ENCODE measurements around the gene HAND2.
A peak's percentile ranks its signal among the peaks of the same experiment; 100 is the strongest.

The HAND2 gene

DNA sequence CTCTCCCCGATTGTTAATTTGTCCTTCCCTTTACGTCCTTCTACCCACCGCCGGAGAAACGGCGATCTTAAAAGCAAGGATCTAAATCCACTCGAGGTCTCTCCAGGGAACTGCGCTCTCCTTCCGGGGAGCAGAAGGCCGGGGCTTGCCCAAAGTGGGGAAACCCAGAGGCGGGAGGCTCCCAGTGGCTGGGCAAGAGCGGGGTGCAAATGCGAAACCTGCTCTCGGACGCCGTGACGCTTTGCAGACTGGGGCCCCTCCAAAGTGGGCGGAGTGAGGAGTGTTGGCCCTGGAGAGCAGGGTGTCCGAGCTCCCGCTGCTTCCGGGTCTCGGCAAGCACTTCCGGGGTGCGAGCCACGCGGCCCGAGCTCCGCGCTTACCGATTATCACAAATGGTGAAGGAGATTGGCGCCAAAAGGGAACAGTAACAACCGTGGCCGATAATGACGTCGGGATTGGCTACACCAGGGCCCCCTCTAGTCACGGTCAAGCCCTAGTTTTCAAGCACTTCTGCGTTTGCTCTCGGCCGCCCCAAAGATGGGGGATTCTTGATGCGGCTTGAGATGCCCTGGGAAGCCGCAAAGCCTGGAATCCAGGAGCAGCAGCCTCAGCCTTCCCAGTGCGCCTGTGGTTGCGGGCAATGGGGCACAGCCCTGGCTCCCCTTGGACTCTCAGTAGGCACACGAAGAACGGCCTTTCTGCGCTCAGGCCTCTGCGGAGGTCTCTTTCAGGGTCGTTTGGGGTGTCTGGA is 29.0 kb downstream of the HAND2 start:
- DNase-seq = no peak

DNA sequence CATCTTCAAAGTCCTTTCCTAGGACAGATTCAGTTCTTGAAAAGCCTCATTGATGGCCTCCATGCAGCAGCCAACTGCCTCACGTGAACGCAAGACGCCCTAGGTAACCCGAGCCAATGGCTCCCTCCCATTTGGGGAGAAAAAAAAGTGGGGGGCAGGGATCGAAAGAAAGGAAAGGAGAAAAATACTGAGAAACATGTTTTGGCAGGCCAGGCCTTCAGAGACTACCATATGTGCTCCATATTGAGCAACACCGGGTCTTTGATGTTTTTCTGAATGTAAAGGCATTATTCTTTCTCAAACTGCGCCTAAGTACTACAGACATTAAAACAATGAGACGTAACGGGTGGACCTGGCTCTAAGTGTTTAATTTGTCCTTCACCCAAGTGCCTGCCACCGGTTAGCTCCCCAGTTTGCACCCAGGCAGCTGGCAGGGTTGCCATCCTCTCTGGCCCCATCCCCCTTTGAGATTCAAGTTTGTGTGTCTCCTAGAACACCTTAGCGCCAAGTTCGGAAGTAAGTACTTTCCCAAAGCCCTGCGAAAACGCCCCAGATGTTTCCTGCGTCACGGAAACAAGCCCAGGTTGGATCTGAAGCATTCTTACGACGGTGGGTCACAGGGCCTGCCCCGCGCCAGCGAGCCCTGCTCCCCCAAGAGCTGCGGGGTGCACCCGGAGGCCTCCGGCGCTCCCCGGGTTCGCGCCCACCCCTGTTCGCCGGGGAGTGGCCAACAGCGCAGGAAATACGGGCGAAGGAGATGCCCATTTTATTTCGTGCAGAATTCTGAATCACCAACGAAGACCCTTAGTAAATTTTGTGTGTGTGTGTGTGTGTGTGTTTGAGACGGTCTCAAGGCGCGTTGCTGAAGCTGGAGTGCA is 30.1 kb downstream of the HAND2 start:
- DNase-seq = no peak

DNA sequence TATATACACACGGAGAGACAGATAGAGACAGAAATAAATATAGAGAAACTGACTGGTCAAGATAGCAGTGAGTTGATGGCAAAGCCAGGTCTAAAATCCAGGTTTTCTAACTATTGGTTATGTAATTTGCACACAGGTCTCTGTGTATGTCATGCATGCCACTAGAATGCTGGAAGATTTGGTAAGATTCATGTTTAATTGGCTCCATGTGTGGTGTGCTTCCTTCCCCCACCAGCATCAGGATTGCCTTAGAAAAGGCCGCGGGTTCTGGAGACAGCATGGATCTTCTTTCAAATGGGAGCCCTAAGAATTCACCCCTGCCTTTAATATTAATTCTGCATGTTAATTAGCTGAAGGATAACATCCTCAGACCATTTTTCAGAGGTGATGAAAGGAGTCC is 31.3 kb downstream of the HAND2 start:
- DNase-seq = no peak

DNA sequence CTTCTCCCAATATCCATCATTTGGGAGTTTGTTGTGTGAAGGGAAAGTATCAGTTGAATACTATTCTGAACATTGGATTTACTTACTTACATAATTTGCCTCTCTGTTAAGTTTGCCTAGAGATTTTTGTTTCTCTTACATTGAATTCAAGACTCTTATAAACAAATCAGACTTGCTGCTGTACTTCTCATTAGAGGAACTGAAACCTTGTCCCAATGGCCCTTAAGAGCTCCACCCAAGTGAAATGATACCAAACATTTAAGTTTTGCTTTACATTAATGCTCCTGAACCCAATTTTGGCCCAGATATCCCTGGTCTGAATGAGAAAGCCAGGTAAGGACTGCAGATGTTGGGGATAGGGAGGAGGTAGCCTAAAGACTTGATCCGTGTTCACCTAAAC is 32.0 kb downstream of the HAND2 start:
- no peak for DNase-seq

DNA sequence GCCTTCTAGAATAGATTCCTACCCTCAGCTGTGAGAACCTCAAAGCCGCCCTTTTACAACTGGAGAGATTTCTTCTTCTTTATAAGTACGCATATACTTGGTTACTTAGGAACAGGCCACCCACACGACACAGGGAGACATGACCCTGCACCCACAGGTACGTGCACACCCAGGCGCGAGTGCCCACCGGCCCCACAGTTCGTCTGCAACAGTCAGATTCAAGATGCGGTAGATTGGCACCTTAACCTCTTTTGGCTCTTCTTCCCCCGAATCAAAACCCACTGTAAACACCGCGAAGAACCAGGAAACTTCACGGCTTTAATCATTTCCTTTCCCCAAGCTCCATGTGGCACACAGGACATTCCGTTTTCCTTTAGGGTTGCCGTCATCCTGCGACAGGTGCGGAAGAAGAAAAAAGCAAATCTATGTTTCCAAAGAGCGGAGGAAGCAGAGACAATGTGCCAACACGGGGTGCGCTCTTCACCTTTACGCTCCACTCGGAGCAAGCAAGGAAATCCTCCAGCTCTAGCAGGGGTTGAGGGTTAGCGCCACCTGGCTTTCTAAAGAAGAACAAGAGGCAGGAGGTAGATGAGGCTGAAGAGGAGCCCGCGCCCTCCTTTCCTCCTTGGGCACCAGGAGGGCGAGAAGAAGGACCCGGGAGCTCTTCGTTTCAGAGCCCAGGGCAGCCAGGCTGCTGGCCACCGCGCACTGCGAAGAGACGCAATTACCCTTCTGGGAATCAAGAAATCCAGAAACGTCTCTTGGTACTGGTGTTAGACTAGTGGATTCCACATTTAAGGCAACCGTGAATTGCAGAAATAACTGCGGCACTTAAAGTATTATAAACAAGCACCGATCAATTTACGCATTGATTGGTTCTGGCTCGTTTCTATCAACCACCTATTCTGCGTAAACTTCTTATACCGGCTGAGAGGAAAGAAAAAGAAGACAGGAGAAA is 35.7 kb downstream of the HAND2 start:
- DNase-seq = peak; percentile 8 to 61 (median 30)

DNA sequence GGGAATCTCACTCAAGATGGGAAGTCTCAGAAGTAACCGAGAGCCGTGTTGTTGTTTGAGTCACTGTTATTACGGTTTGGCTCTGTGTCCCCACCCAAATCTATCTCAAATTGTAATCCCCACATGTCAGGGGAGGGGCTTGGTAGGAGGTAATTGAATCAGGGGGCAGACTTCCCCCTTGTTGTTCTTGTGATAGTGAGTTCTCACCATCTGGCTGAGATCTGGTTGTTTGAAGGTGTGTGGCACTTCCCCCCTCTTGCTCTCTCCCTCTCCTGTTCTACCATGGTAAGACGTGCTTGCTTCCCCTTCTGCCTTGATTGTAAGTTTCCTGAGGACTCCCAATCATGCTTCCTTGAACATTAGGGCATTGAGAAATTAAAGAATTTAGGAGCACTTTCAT is 37.0 kb downstream of the HAND2 start:
- DNase-seq = no peak

DNA sequence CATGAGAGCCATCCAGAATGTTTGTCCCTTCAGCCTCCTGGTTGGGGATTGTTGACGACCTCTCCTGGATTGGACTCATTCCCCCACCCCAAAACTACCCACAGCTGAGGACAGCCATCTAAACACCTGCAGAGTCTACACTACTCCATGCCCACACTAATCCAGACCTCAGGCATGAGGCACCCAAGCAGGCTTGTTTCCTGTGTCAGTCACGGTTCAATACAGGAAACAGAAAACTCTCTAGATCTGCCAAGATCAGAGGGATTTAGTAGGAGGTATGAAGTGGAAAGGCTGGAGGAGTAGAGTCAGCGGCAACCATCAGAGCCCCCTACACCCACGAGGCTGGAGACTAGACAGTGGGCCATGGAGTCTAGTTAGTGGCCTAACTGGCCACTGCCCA is 37.7 kb downstream of the HAND2 start:
- DNase-seq = no peak

DNA sequence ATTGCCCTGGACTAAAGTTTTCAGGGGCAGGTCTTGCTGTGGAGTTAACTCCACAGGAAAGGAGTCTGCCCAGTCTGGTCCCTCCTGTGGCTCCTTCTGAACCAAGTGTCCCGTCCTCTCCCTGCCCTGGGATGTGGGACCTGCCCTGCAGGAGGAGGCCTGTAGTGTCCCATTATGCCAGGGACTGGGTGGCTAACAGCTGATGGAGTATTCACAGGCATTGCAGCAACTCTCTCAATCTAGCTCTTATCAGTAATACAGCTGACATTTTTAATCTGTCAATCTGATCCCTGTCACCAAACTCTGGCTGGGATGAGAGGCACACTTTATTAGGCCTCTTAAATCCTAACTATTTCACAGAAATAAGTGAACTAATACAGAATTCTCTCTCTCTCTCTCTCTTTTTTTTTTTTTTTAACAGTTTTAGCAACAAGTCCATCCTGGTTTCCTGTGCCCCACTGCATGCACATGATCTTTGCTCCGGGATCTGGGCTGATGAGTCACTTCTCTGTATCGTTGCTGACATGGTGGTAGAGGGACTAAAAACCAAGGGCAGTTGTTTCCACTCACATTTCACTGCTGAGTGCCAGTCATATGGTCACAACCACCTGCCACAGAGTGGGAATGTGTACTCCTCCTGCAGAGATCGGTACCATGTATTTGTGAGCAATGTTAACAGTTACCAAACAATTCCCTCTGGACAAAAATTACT is 39.1 kb downstream of the HAND2 start:
- no peak for DNase-seq

DNA sequence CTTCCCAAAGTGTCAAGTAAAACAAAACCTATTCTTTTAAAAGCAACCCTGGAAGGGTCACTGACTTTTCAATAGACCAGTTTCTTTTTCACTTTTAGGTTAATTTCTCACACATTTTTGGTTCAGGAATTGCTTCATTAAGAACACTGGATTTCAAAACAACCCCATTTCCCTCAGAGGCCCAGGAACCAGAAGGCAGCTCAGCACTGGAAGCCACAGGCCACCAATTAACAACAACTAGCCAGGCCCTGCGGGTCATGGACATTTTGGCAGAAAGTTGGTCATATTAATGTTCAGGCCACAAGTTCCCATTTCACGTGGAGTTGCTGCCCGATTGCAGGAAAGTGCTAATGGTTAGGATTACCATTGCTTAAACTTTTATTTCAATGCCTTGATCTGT is 39.8 kb downstream of the HAND2 start:
- no peak for DNase-seq

DNA sequence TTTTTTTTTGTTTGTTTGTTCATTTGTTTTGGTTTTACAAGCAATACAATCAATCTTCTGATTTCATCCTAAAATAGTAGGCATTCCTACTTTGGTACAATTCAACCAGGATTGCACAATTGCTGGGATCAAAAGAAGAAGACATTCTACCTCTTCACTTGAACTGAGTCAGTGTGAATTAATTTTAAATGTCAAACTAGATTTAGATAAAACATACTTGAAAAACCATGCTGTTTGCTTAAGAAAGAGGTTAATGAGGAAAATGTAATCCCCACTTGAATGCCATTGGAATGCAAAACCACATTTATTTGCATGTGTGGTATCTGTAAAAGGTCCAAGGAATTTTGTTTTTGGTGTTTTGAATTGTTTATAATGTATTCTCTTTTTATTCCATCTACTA is 40.5 kb downstream of the HAND2 start:
- no peak for DNase-seq

DNA sequence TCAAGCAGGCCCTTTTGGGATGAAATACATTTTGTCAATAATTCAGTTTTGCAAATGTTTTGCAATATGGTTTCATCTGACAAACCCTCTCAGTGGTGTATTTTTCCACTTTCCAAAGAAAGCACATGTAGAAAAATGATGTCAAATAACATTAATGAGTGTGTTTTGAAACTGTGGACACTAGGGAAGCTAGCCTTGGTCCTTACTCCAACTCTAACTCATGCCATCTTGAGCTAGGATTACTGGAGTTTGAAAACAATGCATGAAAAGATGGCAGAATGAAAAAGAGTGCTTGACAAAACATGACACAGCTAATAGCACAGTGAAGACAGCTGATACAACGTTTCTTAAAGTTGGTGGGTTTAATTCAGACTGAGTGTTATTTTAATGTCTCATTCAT is 41.4 kb downstream of the HAND2 start:
- no peak for DNase-seq

DNA sequence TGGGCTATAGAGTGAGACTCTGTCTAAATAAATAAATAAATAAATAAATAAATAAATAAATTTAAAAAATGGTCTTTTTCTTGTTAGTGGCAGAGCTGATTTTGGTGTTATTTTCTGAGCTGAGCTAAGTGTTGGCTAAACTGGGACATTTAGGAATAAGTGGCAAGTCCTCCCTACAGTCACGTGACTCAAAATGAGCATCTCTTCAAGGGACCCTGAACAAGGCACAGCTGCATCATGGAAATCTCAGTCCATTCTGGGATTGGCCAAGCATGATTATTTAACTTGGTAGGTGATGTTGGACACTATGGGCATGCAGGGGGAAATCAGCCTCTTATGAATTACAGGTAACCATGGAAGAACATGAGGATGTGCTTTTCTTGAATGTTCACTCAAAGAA is 42.0 kb downstream of the HAND2 start:
- no peak for DNase-seq

DNA sequence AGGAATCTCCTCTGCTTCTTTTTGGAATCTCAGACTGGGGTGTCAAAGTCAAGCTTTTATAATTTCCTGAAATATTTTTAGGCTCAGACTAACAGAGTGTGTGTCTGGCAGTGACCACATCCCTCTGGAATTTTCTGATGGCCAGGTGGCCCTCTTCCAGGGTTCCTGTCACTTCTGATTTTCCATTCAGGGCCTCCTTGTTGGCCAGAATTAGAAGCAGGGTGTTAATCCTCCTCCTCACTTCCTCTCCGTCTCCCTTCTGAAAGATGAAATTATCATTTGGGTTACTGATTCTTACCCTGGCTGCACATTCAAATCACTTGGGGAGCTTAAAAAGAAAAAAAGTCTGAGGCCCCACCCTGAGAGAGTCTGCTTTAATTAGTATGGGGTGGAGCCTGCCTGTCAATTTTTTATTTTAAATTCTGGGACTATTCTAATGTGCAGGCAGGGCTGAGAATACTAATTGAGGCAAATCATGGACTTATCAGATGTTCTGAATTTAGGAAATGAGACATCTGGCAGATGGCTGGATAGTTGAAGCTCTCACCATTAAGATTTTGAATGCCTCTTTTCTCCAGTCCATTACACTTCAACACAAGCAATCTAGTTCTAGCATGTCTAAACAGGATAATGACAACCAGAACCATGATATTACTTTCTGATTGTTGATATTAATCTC is 43.2 kb downstream of the HAND2 start:
- no peak for DNase-seq

DNA sequence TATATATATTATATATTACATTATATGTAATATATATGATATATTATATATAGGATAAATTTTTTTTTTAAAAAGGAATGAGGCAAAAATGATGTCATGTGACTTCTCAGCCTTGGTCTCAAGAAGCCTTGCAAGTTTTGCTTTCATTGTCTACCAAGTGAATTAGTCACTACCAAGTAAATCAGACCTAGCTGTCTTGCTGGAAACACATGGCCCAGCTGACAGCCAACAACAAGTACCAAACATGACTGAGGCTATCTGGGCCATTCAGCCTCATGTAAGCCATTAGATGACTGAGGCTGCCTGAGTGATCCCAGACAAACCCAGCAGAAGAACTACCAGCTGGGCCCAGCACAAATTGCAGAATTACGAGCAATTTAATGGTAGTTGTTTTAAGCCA is 44.9 kb downstream of the HAND2 start:
- DNase-seq = no peak

DNA sequence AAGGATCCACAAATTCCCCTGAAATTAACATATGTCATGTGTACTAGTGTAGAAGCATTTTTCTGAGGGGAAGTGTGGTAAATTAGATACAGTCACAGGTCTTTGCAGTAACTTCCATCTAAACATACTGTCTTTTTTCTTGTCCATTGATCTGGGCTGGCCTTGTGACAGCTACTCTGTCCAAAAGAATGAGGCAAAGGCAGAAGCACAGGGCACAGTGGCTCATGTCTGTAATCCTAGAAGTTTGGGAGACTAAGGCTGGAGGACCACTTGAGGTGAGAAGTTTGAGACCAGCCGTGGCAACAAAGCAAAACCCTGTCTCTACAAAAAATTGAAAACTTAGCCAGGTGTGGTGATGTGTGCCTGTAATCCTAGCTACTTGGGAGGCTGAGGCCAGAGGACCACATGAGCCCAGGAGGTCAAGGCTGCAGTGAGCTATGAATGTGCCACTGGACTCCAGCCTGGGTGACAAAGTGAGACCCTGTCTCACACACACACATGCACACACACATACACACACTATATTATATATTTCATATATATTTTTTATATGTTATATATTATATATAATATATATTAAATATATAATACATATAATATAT is 47.6 kb downstream of the HAND2 start:
- no peak for DNase-seq

DNA sequence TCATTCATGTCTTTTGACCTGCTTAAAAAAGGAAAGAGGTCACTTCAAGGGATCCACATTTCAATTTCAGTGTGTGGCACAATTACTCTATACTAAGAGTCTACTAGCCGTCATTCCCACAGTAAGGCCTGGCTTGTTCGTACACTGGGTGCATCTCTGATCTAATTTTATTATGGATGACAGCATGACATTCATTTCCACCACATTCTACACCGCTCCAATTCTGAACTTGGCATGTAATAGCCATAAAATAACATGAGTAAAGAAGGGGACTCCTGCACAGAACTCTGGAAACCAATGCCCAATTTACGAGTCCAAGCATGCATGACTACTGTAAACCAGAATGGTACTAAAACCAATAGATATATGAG is 51.1 kb downstream of the HAND2 start:
- DNase-seq = no peak

DNA sequence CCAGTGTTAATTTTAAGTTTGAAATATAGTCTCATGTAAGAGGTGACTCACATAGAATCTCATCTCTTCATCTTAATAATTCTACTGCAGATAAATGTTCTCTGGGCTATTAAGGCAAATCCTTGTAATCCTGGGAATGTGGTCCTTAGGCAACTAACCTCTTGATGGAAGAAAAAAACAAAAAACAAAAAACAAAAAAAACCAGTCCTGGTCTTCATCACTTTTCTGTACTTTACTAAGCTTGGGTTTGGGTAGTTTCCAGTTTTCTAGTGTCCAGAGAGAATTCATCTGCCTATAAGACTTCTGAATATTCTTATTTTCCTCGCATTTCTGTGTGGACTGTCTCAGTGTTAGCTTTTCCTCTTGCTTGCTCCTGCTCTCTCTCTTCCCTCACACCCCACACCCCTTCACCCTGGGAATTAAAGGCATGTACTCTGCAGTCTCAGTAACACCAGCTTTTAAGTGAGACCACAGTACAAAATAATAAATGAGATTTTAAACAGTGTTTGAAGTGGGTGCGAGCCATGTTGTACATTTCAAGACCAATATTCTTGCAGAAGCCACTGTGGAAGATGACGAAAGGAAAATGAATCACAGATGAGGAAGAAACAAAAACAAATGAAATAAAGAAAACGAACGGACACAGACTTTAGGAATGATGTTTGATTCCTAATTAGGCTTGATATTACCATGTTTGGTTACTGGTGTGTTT is 51.7 kb downstream of the HAND2 start:
- DNase-seq = no peak

DNA sequence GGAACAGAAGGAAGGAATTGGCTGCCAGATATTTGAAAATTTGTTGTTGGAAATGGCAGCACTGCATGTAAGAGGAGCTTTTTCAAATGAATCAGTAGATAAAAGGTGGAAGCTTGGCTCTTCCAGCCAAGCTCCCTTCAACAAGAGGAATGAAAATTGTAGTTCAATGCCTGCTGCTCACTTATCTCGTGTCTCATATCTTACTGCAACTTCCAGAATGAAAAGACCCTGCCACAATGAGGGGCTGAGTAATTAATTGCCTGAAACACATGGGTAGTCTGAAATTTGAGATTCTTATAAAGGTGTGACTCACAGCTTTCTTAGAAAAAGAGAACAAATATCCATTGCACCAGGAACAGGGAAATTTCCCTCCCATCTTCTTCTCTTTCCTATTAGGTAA is 53.0 kb downstream of the HAND2 start:
- no peak for DNase-seq

Data from stimulated activated naive CD4-positive, alpha-beta T cell (primary cell).